ENCODE data around the gene TSTD2.
"Not testable (repeated sequence)": the region's sequence is repeated elsewhere in the genome, so short reads cannot be mapped to it uniquely, and the experiment has no call there.

The TSTD2 gene

GRCh38 chr9:97586909-97587308 lies 46.3 kb downstream of the TSTD2 start:
- not testable (repeated sequence) for DNase-seq (ENCODE audit: low read depth)

GRCh38 chr9:97584778-97585177 lies 48.4 kb downstream of the TSTD2 start:
- not testable (repeated sequence) for DNase-seq (ENCODE audit: low read depth)

- not testable (repeated sequence) for DNase-seq (ENCODE audit: low read depth)
Observed at GRCh38 chr9:97581590-97581989, 51.6 kb downstream of the TSTD2 start.

- no peak for DNase-seq (ENCODE audit: low read depth)
Observed at GRCh38 chr9:97579914-97580313, 53.3 kb downstream of the TSTD2 start.

- DNase-seq (ENCODE audit: low read depth), result no peak
Observed at GRCh38 chr9:97578846-97579245, 54.3 kb downstream of the TSTD2 start.

- DNase-seq (ENCODE audit: low read depth), result no peak
Observed at GRCh38 chr9:97577051-97577450, 56.1 kb downstream of the TSTD2 start.

GRCh38 chr9:97575673-97576200 lies 57.4 kb downstream of the TSTD2 start:
- no peak for DNase-seq (ENCODE audit: low read depth)

GRCh38 chr9:97574921-97575672 lies 58.1 kb downstream of the TSTD2 start:
- DNase-seq (ENCODE audit: low read depth), result peak; percentile 21

- not testable (repeated sequence) for DNase-seq (ENCODE audit: low read depth)
Observed at GRCh38 chr9:97574101-97574571, 59.0 kb downstream of the TSTD2 start.

- no peak for DNase-seq (ENCODE audit: low read depth)
Observed at GRCh38 chr9:97573482-97574073, 59.6 kb downstream of the TSTD2 start.

GRCh38 chr9:97572892-97573365 lies 60.2 kb downstream of the TSTD2 start:
- no peak for DNase-seq (ENCODE audit: low read depth)

GRCh38 chr9:97572196-97572891 lies 60.8 kb downstream of the TSTD2 start:
- no peak for DNase-seq (ENCODE audit: low read depth)

- no peak for DNase-seq (ENCODE audit: low read depth)
Observed at GRCh38 chr9:97571664-97572063, 61.5 kb downstream of the TSTD2 start.

- no peak for DNase-seq (ENCODE audit: low read depth)
Observed at GRCh38 chr9:97570899-97571298, 62.3 kb downstream of the TSTD2 start.

- DNase-seq (ENCODE audit: low read depth), result no peak
Observed at GRCh38 chr9:97568461-97569275, 64.5 kb downstream of the TSTD2 start.

GRCh38 chr9:97567894-97568202 lies 65.3 kb downstream of the TSTD2 start:
- no peak for DNase-seq (ENCODE audit: low read depth)

- DNase-seq (ENCODE audit: low read depth), result no peak
Observed at GRCh38 chr9:97567182-97567893, 65.8 kb downstream of the TSTD2 start.

- no peak for DNase-seq (ENCODE audit: low read depth)
Observed at GRCh38 chr9:97565262-97565661, 67.9 kb downstream of the TSTD2 start.

GRCh38 chr9:97564291-97565175 lies 68.6 kb downstream of the TSTD2 start:
- no peak for DNase-seq (ENCODE audit: low read depth)

GRCh38 chr9:97563458-97564135 lies 69.6 kb downstream of the TSTD2 start:
- DNase-seq (ENCODE audit: low read depth), result no peak

Measured in activated T-cell treated with anti-CD3 and anti-CD28 coated beads for 48 hours (primary cell).